Tongue (tissue), 2 donors: ENCODE results near the gene RUNX2. TPM values are rescaled to one million over a fixed set of nuclear protein-coding genes. Genes with fewer than 3 reads are reported as not detected.

Experiments
- DNase-seq: peaks from one replicate; pipeline ENCODE4 v3.0.0-alpha.2; 2015
- total RNA-seq: library from RNA; depleted of rRNA; stranded (reverse); fragments of >200 nt; gene quantifications from one replicate; pipeline ENCODE4 v1.2.3, GENCODE V29; 2014

RUNX2 gene
- total RNA-seq, 1 donor from 2014 or later = 1.7 TPM

- no peak for DNase-seq
Measured at GRCh38 chr6:45487645-45488044, 159.5 kb downstream of the RUNX2 start.

- no peak for DNase-seq
Measured at GRCh38 chr6:45488269-45488668, 160.1 kb downstream of the RUNX2 start.

DNA sequence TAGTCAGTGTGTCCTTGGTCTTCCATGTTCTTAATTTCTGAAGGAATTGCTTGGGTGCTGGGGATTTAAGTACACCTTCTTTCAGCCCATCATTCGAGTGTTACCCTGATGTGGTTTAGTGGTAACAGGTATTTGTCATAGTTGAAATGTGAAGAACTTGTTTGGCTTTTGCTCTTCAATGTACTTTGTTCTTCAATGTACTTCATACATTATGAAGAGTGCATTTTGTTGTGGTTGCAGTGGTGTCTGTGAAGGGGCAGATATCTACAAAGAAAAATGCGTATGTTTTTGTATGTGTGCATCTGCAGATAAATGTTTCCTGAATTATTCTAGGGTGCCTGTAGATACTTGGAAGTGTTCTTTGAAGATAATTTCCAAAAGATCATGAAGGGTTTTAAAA lies 160.8 kb downstream of the RUNX2 start:
- DNase-seq = no peak

DNA sequence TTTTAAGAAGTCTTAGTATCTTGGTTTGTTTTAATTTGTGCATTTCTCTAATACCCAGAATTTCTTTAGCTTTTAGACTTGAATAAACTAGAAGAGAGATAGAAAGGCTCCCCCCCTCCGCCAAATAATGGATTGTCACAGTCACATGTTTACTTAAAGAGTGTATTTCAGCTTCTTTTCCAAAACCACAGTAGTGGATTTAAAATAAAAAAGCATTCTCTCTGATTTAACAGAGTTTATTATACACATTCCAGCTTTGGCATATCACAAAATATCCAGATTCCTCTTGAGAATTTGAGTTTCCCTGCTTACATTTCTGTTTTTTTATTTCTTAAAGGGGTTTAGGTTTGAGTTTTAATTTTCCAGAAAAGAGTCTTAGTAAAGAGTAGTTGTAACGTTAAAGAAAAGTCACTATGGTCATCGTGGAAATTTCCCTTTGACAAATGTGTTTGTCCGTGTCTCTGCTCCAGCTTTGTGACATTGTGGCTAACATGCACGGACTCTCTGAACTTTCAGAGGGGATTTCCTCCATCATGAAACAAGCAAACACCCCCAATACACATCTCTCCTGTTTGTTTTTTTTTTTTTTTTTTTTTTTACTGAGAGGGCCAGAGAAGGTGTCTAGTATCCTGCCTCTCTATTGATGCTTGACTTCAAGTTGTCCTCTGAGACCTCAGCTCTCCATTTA lies 163.1 kb downstream of the RUNX2 start:
- no peak for DNase-seq

GRCh38 chr6:45491874-45492273 lies 163.7 kb downstream of the RUNX2 start:
- no peak for DNase-seq

DNA sequence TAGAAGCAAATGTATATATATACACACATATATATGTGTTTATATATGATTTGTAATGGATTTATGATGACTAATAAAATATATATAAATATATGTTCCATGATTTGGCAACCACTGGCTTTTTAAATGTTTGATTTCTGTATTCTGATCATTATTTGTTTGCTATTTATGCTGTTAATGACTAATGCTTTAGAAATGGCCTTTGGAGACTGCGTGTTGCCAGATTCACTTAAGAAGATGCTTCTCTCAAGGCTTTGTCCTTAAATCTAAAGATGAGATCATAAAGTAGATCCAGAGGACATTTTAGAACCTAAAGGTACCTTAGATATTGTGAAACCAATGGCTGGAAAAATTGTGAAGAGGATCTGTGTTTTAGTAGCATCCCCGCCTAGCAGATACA lies 165.6 kb downstream of the RUNX2 start:
- no peak for DNase-seq

- DNase-seq = no peak
Measured at GRCh38 chr6:45494416-45495135, 166.4 kb downstream of the RUNX2 start.

DNA sequence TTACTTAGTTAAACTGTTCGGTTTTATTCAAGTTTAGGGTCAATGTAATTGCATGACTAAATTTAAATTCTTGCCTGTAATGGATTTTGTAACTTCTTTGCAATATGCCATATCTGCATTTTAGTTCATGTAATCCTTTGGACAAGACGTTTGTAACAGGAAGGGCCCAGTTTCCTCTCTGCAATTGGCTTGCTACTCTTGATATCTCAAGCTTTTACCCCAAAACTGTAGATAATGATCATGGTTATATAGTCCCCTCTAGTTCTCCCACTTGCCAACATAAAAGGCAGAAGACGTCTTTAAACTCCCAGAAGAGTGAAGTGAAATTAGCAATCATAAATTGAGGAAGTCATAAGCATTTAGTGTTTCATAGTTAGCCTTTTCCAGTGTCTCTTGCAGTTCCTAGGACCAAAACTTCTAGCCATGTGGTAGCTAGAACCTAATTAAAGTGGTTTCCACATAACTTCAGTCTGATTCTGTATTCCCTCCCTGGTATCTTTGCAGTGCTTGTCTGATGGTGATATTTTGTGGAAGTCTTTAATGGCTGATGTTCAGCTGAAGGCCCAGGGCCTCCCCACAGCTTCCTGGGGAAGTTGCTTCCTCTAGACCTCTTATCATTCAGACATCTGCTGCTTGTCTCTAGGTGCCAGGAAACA lies 167.4 kb downstream of the RUNX2 start:
- DNase-seq = no peak

DNA sequence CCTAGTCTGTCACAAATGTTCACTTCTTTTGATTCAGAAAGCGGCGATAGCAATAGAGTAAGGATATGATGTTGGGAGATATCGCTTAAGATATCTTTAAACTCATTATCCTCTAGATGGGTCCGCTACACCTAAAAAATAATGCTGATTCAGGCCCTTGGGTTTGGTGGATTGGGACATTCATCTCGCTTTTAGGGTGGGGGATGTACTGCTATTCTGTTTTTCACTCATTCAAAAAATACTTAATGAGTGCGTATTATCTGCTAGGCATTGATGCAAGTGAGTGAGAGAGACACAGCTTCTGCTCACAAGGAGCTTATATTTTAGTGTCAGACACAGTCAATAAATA lies 167.9 kb downstream of the RUNX2 start:
- DNase-seq = no peak

- DNase-seq = peak; percentile 58
Measured at GRCh38 chr6:45498591-45498990, 170.5 kb downstream of the RUNX2 start.

DNA sequence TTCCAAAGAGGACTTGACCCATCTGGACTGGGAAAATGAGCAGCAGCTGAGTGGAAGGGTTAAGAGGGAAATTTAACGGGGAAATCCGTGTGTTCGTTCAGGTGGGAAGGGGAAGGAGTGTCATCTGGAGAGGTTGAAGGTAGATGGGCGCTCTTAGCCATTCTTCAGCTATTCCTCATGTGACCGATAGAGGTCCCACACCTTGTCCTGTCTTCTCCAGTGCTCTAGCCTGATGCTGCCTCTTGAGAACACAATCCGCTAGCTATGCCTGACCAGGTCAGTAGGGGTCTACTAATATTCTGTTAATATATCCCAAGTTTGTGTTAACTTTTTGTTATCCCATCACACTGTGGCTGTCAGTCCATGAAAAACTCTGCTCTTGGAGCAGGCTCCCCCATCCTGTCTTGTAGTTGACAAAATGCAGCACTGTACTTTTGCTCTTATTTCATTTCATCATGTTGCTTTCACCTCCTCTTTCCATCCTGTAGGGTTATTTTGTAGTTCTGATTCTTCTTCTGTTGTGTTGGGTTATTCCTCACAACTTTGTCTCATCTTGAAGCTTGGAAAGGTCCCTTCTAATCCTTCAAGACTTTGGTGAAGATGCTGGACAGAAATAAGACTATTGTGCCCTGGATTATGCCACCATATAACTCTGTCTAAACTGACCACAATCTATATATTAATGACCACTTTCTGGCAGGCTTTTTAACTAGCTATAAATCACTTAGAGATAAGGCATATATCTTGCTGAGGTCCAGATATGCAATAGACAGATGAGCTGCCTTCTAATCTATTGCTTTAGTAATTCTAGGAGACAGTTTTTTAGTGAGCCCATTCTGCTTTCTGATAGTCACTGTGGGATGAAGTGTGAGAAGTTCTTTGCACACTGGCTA lies 173.0 kb downstream of the RUNX2 start:
- no peak for DNase-seq

DNA sequence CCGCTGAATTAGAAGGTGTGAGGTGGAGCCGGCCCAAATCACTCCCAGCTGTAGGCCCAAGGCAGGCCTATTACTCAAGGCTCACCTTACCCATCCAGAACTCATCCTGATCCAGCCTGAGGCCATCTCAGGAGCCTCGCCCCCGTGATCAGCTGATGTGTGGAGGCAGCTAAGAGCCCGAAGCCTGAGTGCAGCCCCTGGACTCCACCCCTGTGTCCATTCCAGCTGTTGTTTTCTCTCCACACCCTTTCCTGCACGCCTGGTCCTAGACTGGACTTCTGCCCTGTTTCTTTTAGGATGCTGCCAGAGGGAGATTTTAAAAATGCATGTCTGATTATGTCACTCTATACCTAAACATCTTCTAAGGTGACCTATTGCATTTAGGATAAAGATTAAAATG lies 174.3 kb downstream of the RUNX2 start:
- no peak for DNase-seq

DNA sequence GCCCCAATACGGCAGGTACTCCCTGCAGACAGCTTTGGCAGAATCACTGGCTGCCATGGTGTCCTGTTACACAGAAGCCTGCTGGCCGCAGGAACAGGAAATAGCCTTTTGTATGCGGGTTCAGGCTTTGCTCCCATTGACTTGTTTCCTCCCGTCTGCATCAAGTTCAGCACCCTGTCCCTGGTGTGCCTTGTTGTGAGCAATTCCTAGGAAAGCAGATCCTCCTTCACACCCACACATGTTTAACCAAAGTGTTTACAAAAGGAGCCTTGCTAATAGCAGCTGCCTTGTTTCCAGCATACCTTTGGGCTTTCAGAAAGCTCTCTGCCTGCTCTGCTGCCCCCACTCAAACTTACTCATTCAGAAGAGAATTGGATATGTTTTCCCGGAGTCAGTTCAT lies 176.8 kb downstream of the RUNX2 start:
- DNase-seq = peak; percentile 43

DNA sequence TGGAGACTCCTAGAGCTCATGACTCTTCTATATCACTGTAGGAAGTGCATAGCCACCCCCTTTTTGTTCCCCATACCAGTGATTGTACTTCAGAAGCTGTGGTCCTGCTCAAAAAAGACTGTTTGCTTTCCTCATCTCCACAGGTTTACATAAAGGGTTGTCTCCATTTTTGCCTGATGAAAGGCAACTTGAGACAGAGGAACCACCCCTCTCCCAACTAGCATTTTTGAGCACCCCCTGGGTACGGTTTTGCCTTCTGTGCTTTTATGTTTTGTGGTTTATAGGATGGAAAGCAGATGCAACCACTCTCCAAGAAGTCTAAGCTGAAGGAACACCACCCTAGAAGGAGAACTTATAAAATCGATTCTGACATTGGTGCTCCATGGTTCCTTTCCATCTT lies 177.3 kb downstream of the RUNX2 start:
- no peak for DNase-seq

DNA sequence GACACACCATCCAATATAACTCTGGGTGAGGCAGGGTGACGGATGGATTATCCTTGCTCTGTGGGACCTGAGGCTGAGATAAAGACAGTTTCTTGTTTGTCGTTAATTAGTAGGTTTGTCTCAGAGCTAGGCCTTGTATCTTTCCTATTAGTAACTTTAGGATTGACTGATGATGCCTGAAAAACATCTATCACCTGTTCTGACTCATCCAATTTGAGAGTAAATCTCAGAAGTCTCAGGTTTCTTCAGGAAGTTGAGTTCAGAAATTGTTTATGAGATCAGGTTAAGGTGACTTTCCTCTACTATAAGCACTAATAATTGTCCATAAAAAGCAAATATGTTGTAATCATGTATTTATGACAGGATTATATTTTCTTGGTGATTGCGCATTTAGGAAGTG lies 179.1 kb downstream of the RUNX2 start:
- no peak for DNase-seq

GRCh38 chr6:45509426-45509825 lies 181.3 kb downstream of the RUNX2 start:
- no peak for DNase-seq

GRCh38 chr6:45512717-45513116 lies 184.6 kb downstream of the RUNX2 start:
- peak; percentile 16 for DNase-seq

DNA sequence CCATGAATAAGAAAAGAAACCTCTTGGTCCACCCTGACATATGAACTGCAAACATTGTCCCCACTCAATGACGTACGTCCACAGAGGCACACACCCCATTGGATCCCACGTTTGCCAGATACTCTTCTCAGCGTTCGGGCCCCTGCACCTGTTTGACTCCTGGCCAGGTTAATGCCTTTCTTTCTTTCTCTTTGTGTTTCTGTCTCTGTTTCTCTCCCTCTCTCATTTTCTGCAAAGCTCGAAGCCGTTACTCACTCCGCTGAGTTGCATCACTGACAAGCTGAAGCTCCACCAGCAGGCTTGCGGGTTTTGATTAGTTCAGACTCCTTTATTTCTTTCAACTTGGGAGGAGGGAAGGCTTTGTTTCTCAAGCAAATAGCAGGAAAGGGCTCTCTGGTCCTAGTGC lies 185.1 kb downstream of the RUNX2 start:
- DNase-seq = peak; percentile 54

DNA sequence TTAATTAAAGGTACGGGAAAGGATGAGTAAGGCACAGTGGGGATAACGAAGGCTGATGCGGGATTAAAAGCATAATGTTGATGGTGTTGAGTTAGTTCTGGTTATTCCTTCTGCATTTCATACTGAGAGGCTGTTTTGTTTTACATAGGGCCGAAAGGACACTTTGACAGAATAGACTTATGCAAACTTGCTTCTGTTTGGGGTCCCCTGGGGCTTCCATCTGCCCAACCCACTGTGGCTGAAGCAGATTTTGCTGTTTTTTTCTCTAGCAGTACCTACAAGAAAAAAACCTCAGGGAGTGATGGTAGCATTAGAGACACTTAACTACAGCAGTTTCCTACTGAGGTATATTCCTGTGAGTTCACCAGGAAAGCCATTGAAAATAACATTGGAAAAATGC lies 185.7 kb downstream of the RUNX2 start:
- DNase-seq = no peak

GRCh38 chr6:45514454-45515230 lies 186.5 kb downstream of the RUNX2 start:
- no peak for DNase-seq

DNA sequence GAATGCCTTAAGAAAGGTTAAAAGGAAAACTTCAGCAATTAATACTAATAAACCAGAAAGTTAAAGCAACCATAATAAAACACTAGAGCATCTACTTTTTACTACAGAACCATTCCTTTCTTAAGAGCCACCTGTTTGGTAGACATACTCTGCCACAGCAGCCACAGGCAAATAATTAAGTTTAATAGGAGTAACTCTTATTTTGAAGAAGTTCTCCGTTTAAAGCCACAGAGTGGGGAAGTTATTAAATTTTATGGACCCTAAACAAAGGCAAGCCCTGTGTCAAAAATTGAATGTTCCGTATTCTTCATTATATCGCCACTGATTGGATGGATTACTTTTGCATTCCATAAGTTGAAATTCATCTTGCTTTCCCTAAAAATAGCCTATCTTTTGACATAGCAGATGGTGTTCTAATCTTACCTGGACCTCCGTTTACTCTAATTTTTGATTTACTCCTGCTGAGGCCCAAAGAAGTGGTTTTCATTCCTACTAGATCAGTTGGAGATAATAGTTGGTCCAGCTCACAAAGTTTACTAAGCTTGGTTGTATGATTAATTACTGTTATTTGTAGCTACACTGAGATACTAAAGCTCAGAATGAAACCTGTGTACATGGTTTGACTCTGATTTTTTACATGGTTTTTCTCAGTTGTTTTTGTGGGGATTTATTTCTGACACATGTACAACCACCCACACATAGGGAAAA lies 190.0 kb downstream of the RUNX2 start:
- DNase-seq = no peak
